Nucleus accumbens (tissue), 56 donors: Measurements from ENCODE around the gene ADI1.
A peak's percentile ranks its signal among the peaks of the same experiment; 100 is the strongest.

Experiments
- DNase-seq, 56 donors: peaks; one replicate each; lab custom pipeline; 2025; lab: John Stamatoyannopoulos, UW

The ADI1 gene

GRCh38 chr2:3519255-3520205, at the start of gene ADI1:
Gene ADI1 (minus strand): TSS chr2:3519531. CDS start chr2:3519487, 44 bp downstream.
- peak in 51 of 56 donors; percentile 23 to 89 (median 75) for DNase-seq

- no peak for DNase-seq
Measured at GRCh38 chr2:3566806-3567205, 47.5 kb upstream of the ADI1 start.

- DNase-seq: no peak
Measured at GRCh38 chr2:3565117-3565516, 45.8 kb upstream of the ADI1 start.

DNA sequence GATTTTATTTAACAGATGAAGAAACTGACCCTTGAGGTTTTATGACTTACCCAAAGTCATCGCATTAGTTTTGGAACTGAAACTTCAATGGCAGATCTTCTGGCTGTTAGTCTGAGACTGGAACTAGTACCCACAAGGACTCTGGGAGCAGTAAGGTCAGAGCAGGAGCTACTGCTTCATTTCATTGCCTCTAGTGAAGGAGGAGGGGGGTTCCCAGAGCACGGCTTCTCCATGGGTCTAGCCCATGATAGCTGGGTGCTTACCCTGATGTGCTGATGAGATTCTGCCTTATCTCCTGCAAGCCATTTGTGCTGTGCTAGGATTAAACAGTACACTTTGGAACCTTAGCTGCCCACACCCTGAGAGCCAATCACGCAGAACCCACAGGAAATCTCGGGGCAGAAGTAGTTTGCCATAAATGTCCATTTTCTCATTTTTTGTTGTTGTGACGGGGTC, 44.2 kb upstream of the ADI1 start:
- no peak for DNase-seq

DNA sequence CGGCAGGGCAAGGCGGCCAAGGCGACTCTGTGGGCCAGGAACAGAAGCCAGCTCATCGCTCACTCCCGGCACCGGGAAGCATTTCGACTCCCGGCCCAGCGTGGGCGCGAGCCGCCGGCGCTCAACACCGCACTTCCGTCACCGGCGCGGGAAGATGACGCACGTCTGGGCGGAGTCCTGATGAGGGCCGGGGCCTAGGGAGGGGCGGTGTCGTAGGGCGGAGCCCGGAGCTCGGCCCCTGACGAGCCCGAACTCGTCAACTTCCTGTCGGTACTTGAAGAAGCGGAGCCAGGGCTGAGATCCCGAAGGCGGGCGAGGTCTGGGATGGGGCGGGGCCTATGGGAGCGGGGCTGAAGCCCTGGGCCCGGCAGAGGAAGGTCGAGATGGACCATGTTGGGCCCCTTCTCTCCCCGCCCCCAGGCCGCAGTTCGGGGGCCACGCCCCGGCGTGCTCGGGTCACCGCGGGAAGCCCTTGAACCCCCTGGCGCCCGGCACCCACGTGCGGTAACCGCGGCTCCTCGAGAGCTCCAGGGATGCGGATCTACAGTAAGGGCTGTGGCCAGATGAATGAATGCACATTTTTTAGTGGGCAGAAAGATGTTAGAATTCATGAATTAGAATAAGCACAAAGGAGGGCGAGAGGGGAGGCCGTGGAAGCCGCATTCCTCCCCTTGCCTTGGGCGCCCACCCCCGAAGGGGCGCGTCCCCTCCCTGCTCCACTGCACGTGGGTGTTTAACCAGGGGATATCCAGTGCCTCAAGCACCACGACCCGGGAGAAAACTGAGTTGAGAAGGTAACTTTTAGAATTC, 39.1 kb upstream of the ADI1 start, which contains the start of gene RNASEH1:
RNASEH1 (minus strand) TSS at position 129 of the 810 bp plus-strand sequence; CDS start at position 56, 73 bp downstream.
- DNase-seq: peak; percentile 53 to 98 (median 94)

DNA sequence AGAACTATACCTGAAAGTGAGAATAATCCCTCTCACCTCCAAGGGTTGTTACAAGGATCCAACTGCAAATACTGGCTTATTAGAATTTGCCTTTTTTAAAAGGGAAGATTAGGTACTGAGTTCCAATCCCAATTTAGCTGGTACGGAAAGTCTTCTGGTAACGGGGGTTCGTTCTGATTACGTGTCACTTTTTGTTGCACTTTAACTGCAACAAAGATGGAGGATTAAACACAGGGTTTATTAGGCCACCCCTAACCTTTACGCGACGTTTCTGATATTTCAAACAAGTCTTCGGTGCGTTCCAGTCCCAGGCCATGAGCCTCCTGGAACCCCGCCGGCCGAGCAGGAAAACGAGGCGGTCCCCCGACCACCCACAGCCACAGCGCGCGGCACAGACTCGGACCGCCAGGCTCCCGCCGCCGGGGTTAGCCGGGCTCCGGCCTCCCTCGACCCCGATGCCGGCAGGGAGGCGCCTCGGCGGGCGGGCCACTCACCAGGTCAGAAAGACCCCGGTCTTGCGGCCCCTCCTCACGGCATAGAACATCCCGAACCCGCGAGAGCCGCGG, 38.4 kb upstream of the ADI1 start:
- no peak for DNase-seq

DNA sequence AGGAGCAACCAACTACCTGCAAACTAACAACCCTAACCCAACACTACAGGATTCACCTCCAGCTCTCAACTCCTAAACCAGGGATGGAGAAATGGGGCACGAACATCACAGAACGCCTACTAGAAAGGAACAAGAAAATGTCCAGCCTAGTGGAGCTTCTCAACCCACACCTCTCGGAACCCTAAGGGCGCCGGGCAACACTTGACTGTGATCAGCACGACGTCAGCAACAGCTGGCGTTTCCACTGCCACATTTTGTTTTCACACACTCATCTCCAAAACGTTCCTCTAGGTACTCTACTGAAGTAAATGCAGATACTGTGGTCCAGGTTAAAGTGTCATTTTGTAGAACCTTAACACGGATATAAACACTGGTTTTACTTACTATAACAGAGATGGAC, 34.6 kb upstream of the ADI1 start:
- no peak for DNase-seq

GRCh38 chr2:3547915-3548314, 28.6 kb upstream of the ADI1 start:
- DNase-seq: no peak

DNA sequence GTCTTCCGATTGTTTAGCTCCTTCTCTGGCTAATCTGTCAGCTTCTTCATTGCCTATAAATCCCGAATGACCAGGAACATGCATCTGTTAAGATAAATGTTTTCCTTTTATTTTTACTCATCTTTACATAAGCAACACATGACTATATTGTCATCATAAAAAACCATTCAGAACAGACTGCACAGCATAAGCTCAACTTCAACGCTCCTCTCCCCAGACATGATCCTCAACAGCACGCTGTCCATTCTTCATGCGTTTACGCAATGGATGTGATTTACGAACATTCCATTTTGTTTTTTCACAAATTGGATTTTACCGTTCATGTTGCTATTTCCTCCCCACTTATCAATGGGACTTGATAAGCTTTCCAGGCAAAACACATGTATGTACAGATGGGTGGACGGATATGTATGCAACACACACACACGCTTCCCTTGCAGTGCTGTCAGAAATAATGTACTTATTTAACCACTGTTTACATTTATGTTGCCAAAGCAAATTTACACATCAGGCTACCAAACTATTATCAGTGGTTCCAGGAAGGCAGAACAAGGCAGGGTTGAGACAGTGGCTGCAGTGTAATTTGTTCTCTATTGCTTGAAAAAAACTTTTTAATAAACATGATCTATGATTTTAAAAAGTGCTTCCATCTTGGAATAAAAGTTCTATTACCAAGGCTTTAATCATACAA, 26.6 kb upstream of the ADI1 start:
- no peak for DNase-seq

DNA sequence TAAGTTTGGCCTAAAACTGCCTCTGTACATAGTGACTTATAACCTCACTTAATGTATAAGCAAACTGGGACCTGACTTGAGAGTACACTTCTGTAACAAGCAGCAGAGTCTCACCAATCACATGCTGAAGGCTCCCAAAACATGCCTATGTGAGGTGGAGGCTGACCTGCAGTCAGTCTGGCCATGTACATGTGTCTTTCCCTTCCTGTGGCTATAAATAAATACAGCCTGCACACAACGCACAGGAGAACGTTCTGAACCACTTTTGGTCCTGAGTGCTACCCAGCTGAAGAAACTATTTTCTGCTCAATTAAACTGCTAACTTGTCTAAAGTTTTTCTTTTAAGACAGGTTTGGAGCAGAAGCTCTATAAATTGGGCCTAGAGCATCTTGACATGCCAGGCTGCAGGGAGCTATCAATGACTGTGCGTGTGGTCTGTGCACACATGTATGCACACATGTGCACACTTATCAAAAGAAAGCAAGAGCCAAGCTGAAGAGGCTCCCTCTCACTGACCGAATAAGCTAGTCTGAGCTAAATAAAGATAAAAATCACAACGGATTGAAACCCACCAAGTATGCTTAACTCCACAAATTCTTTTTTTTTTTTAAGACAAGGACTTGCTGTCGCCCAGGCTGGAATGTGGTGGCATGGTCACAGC, 23.8 kb upstream of the ADI1 start:
- no peak for DNase-seq

DNA sequence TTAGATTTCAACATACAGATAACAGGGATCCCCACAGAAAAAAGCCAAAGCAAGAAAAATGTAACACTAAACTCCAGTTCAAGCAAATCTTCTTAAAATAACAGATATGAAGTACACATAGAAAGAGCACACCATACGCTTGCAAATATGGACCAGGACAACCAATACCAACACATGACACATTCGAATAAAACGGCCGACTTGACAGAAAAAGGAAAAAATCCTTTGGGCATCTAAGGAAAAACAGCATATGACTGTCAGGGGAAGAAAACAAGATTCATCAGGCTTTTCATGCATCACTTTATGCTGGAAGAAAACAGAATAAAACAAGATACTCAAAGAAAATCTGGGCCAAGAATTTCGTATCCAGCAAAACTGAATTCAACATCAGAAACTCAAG, 22.8 kb upstream of the ADI1 start:
- DNase-seq: no peak

DNA sequence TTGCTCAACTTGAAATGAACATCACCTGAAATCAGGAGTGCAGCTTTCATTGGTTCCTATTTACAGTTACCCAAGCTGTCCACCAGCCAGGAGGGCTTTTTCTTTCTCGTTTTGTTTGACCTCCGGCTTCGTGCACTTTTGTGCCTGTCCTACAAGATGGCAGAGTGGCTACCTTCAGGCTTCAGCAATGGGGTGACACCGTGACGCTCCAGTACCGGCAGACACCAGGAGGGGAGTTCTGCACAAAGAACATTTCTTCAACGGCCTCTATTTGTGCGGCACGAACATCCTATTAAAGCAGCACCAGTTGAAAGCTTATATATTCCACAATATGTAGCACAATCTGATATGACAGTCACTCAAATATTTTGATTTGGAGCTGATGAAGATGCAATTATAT, 20.5 kb upstream of the ADI1 start:
- DNase-seq: no peak

- no peak for DNase-seq
Measured at GRCh38 chr2:3536682-3537632, 17.6 kb upstream of the ADI1 start.

- DNase-seq: peak in 9 of 56 donors; percentile 3 to 45 (median 13)
Measured at GRCh38 chr2:3535794-3536681, 16.7 kb upstream of the ADI1 start.

GRCh38 chr2:3535467-3535793, 16.1 kb upstream of the ADI1 start:
- DNase-seq: no peak

DNA sequence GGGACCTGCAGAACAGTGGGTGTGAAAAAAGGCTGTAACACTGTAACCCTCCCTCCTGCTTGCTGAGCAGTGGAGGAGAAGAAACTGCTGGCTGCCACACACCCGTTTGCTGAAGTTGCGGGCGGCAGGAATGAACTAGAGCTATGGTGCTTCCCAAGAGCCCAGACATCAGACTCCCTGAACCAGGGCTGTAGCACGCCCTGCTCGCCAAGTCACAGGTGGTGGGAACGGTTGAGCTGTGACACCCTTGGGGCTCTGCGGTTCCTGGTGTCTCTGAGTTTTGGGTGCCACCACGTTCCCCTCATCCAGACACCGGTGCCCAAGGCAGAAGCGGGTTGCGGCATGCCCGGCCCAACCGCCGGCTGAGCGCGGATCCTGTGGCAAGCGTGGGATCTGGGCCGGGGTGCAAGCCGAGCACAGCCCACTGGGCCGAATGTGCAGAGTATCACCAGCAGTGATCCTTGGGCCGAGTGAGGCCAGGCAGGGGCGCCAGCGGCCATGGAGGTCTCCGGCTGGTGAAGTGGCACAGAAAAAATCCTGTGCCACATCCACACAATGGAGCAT, 15.0 kb upstream of the ADI1 start:
- no peak for DNase-seq

DNA sequence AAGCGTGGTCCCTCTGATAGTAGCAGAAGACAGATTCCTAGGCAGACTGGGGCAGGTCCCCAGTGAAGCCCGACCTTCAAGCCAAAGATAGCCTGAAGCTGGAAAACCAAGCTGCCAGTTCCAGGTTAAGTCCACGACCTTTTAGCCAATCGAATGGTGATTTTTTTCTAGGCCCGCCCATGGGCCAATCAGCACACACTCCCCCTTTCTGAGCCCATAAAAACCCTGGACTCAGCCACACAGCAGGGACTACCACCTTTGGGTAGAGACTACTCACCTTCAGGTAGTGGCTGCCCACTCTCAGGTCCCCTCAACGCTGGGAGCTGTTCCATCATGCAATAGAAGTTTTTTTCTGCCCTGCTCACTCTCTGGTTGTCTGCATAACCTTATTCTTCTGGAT, 14.5 kb upstream of the ADI1 start:
- no peak for DNase-seq
